GM21360 (cell line): ENCODE results near the gene CCNT2.
"Not testable (repeated sequence)": the region's sequence is repeated elsewhere in the genome, so short reads cannot be mapped to it uniquely, and the experiment has no call there.

Source experiments
- ATAC-seq: cut with Tn5 transposase; IDR thresholded peaks from one replicate; pipeline ENCODE4 v1.9.1; 2021; ENCODE audit warnings: mild to moderate bottlenecking, moderate library complexity; ENCODE audit not compliant: unreplicated experiment

CCNT2 gene

GRCh38 chr2:134918526-134919340 is at the start of gene CCNT2:
Gene CCNT2 (plus strand): TSS chr2:134918822. CDS start chr2:134918855, 33 bp downstream.
- peak; percentile 84 for ATAC-seq

- no peak for ATAC-seq
These were observed 48.5 kb upstream of the CCNT2 start for GRCh38 chr2:134869946-134870736.

- no peak for ATAC-seq
These were observed 45.5 kb upstream of the CCNT2 start for GRCh38 chr2:134873152-134873551.

- ATAC-seq = no peak
These were observed 43.3 kb upstream of the CCNT2 start for GRCh38 chr2:134875309-134875708.

GRCh38 chr2:134882773-134883172 is 35.8 kb upstream of the CCNT2 start:
- no peak for ATAC-seq

GRCh38 chr2:134883552-134884293 is 34.9 kb upstream of the CCNT2 start:
- no peak for ATAC-seq

GRCh38 chr2:134884435-134884834 is 34.2 kb upstream of the CCNT2 start:
- no peak for ATAC-seq

GRCh38 chr2:134892282-134893035 is 26.2 kb upstream of the CCNT2 start:
- no peak for ATAC-seq

GRCh38 chr2:134897932-134898331 is 20.7 kb upstream of the CCNT2 start:
- ATAC-seq = no peak

GRCh38 chr2:134899204-134899603 is 19.4 kb upstream of the CCNT2 start:
- no peak for ATAC-seq

- ATAC-seq = no peak
These were observed 18.5 kb upstream of the CCNT2 start for GRCh38 chr2:134900151-134900550.

GRCh38 chr2:134903701-134904100 is 14.9 kb upstream of the CCNT2 start:
- not testable (repeated sequence) for ATAC-seq

GRCh38 chr2:134905168-134905567 is 13.5 kb upstream of the CCNT2 start:
- no peak for ATAC-seq

- ATAC-seq = no peak
These were observed 11.9 kb upstream of the CCNT2 start for GRCh38 chr2:134906726-134907125.

GRCh38 chr2:134907441-134908116 is 11.0 kb upstream of the CCNT2 start:
- ATAC-seq = not testable (repeated sequence)

- no peak for ATAC-seq
These were observed 7.7 kb upstream of the CCNT2 start for GRCh38 chr2:134910763-134911399.

- no peak for ATAC-seq
These were observed 7.2 kb upstream of the CCNT2 start for GRCh38 chr2:134911400-134911785.

- ATAC-seq = no peak
These were observed 6.3 kb upstream of the CCNT2 start for GRCh38 chr2:134912361-134912760.

GRCh38 chr2:134917360-134917865 is 1.2 kb upstream of the CCNT2 start:
- no peak for ATAC-seq
